Thyroid gland (tissue), 4 donors: ENCODE results near the gene COL5A2. TPM values are rescaled to one million over a fixed set of nuclear protein-coding genes. Genes with fewer than 3 reads are reported as not detected.

Source experiments
- microRNA-seq: library from miRNA; unstranded; fragments of <30 nt; microRNA quantifications from one replicate; pipeline ENCODE4, GENCODE V29; 2016
- small RNA-seq: library from RNA; depleted of rRNA; stranded (forward); fragments of <200 nt; gene quantifications from one replicate; pipeline ENCODE3, GENCODE V24; 2016
- total RNA-seq, 4 donors: library from RNA; depleted of rRNA; stranded (reverse); fragments of >200 nt; gene quantifications; one replicate each; pipeline ENCODE4 v1.2.3, GENCODE V29; 2016

COL5A2 gene
- total RNA-seq, 4 donors from 2014 or later: 10.9 to 22.5 (median 17.5) TPM

Small RNA genes lying within 50 kb of the gene (microRNA-seq; reads per million reads assigned to microRNA genes)
- gene MIR3129: not detected
- gene MIR3606: not detected

Small RNA genes lying within 50 kb of the gene (small RNA-seq; reads per million reads assigned to genes)
- not detected for gene MIR3129

Other genes with a start within 250 kb of the COL5A2 start
- 100 to 1,000 TPM in 1 of 4 donors, 10 to 100 TPM in 3; 36.4 to 151 (median 62.3) TPM for gene COL3A1, start 205.4 kb downstream of the COL5A2 start, total RNA-seq